Liver (tissue), 9 donors: ENCODE measurements around the gene TSPYL4. TPM values are rescaled to one million over a fixed set of nuclear protein-coding genes. Genes with fewer than 3 reads are reported as not detected.

Experiments
- DNase-seq: peaks from one replicate; pipeline ENCODE4 v3.0.0-alpha.2; 2017; ENCODE audit warnings: low spot score
- H3K27ac ChIP-seq, 2 donors: one replicate each; pipeline ENCODE4 v1.7.0; 2013; ENCODE audit warnings: inconsistent platforms in 2 of 2, low read length in 2 of 2, control low read depth in 1 of 2, low read depth in 1 of 2, mild to moderate bottlenecking in 1 of 2
- H3K27me3 ChIP-seq, 4 donors: one replicate each; pipeline versions ENCODE4 v1.6.1 to v1.7.0; 2013; ENCODE audit warnings: low read length in 3 of 4, inconsistent platforms in 1 of 4, mild to moderate bottlenecking in 1 of 4, moderate library complexity in 1 of 4; ENCODE audit not compliant: control insufficient read depth in 4 of 4, insufficient read depth in 4 of 4
- H3K36me3 ChIP-seq, 4 donors: one replicate each; pipeline versions ENCODE4 v1.6.1 to v1.7.0; 2013; ENCODE audit warnings: low read length in 3 of 4, mild to moderate bottlenecking in 3 of 4, low read depth in 1 of 4, moderate library complexity in 1 of 4; ENCODE audit not compliant: control insufficient read depth in 4 of 4, insufficient read depth in 3 of 4
- H3K4me1 ChIP-seq, 4 donors: one replicate each; pipeline versions ENCODE4 v1.6.1 to v1.7.0; 2013; ENCODE audit warnings: low read length in 3 of 4, mild to moderate bottlenecking in 3 of 4, moderate library complexity in 1 of 4; ENCODE audit not compliant: control insufficient read depth in 4 of 4, insufficient read depth in 4 of 4
- H3K4me3 ChIP-seq, 3 donors: one replicate each; pipeline versions ENCODE4 v1.6.1 to v1.7.0; 2013; ENCODE audit warnings: low read length in 3 of 3, control low read depth in 1 of 3, low read depth in 1 of 3, mild to moderate bottlenecking in 1 of 3
- H3K9ac ChIP-seq, 2 donors: one replicate each; pipeline ENCODE4 v1.7.0; 2013; ENCODE audit warnings: low read length in 2 of 2, mild to moderate bottlenecking in 2 of 2, moderate library complexity in 2 of 2, control low read depth in 1 of 2, low read depth in 1 of 2
- H3K9me3 ChIP-seq, 4 donors: one replicate each; pipeline versions ENCODE4 v1.6.1 to v1.7.0; 2013; ENCODE audit warnings: low read length in 3 of 4; ENCODE audit not compliant: control insufficient read depth in 4 of 4
- EGR1 ChIP-seq, 2 donors: IDR thresholded peaks; 2 replicates each; pipeline ENCODE4 v1.6.1; 2016 to 2018; ENCODE audit warnings: antibody characterized with exemption in 2 of 2, low read depth in 2 of 2
- FOXA1 ChIP-seq: IDR thresholded peaks from 2 replicates; pipeline ENCODE4 v1.6.1; 2016; ENCODE audit warnings: antibody characterized with exemption
- FOXA2 ChIP-seq: IDR thresholded peaks from 2 replicates; pipeline ENCODE4 v1.6.1; 2016; ENCODE audit warnings: antibody characterized with exemption
- GABPA ChIP-seq, 2 donors: IDR thresholded peaks in 1 of 2; conservative IDR thresholded peaks in 1 of 2; 2 replicates each; pipeline ENCODE4 v1.6.1; 2016; ENCODE audit warnings: antibody characterized with exemption in 2 of 2, mild to moderate bottlenecking in 1 of 2, moderate library complexity in 1 of 2
- HNF4A ChIP-seq, 2 donors: conservative IDR thresholded peaks; 2 replicates each; pipeline ENCODE4 v1.6.1; 2016; ENCODE audit warnings: antibody characterized with exemption in 2 of 2, mild to moderate bottlenecking in 2 of 2
- HNF4G ChIP-seq: IDR thresholded peaks from 2 replicates; pipeline ENCODE4 v1.6.1; 2016; ENCODE audit warnings: antibody characterized with exemption
- JUND ChIP-seq, 2 donors: IDR thresholded peaks; 2 replicates each; pipeline ENCODE4 v1.6.1; 2016; ENCODE audit warnings: antibody characterized with exemption in 2 of 2
- NR2F2 ChIP-seq: IDR thresholded peaks from 2 replicates; pipeline ENCODE4 v1.6.1; 2016; ENCODE audit warnings: antibody characterized with exemption
- RAD21 ChIP-seq, 2 donors: IDR thresholded peaks; 2 replicates each; pipeline ENCODE4 v1.6.1; 2016; ENCODE audit warnings: antibody characterized with exemption in 2 of 2, mild to moderate bottlenecking in 2 of 2
- RXRA ChIP-seq, 2 donors: IDR thresholded peaks; 2 replicates each; pipeline ENCODE4 v1.6.1; 2017 to 2018; ENCODE audit warnings: antibody characterized with exemption in 2 of 2, mild to moderate bottlenecking in 1 of 2
- SP1 ChIP-seq: IDR thresholded peaks from 2 replicates; pipeline ENCODE4 v1.6.1; 2018; ENCODE audit warnings: antibody characterized with exemption, mild to moderate bottlenecking
- TAF1 ChIP-seq: conservative IDR thresholded peaks from 2 replicates; pipeline ENCODE4 v1.6.1; 2016; ENCODE audit warnings: antibody characterized with exemption, mild to moderate bottlenecking
- YY1 ChIP-seq: IDR thresholded peaks from 2 replicates; pipeline ENCODE4 v1.6.1; 2016; ENCODE audit warnings: antibody characterized with exemption, mild to moderate bottlenecking
- WGBS: extraction: QIAGEN DNeasy Blood & Tissue Kit; methylation state at CpG from one replicate; pipeline ENCODE4 v1.1.7; 2013; 5-methylcytosine and 5-hydroxymethylcytosine counted together
- polyA plus RNA-seq, 2 donors: library from polyadenylated mRNA; stranded (reverse) in 1 of 2; unstranded in 1 of 2; fragments of 200-250 nt in 1 of 2; fragments of >200 nt in 1 of 2; fragmentation: Nextera tagmentation in 1 of 2; extraction: Ambion mirVana in 1 of 2; gene quantifications; one replicate each; pipeline versions ENCODE4 v1.2.1 to v1.2.3, GENCODE V29; 2013 to 2015
- total RNA-seq, 2 donors: library from RNA; depleted of rRNA; stranded (reverse); fragments of >200 nt; gene quantifications; one replicate each; pipeline ENCODE4 v1.2.3, GENCODE V29; 2014
- TF ChIP-seq, protein P1 (sequence below): fragments of 150-350 bp; IDR thresholded peaks from 2 replicates; pipeline ENCODE4 v1.5.1; 2017; ENCODE audit warnings: improper control_type of control experiment, low read depth, low read length; ENCODE audit not compliant: missing input control
- TF ChIP-seq, protein P2 (sequence below): IDR thresholded peaks from 2 replicates; pipeline ENCODE4 v1.6.1; 2016; ENCODE audit warnings: antibody characterized with exemption
- TF ChIP-seq, protein P3 (sequence below): IDR thresholded peaks from 2 replicates; pipeline ENCODE4 v1.6.1; 2016; ENCODE audit warnings: antibody characterized with exemption
- TF ChIP-seq, protein P4 (sequence below): IDR thresholded peaks from 2 replicates; pipeline ENCODE4 v1.6.1; 2016; ENCODE audit warnings: antibody characterized with exemption, mild to moderate bottlenecking
- TF ChIP-seq, protein P5 (sequence below): IDR thresholded peaks from 2 replicates; pipeline ENCODE4 v1.6.1; 2016; ENCODE audit warnings: antibody characterized with exemption
- donor health status: healthy.
- donor health status: healthy.
- donor health status: healthy.
- donor health status: healthy.
- donor health status: healthy.

TSPYL4 gene
- total and polyA plus RNA-seq, 4 donors, result 3.6 to 7.4 (median 3.8) TPM

DNA sequence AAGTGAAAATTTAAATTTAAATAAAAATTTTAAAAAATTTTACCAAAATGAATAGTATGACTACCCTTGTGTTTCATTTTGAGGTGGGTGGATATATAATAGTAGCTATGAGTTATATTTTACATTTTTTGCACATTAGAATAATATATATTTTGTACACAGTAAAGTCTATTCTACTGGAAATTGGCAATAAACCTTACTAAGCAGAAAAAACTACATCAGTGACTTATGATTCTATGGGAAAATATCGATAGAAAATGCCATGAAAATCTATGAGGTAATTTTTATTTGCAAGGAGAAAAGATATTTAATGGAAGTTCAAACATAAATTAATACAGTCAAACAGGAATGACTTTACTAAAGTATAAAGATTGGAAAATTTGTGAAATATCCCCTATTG is 2.8 kb upstream of the TSPYL4 start:
- Histone ChIP-seq H3K4me3 (no peak overlapping the region), H3K9me3 (no peaks in the 10 kb centered on the region), H3K27ac (no peak overlapping the region), H3K27me3 (no peaks in the 10 kb centered on the region), H3K36me3 (peaks cover 0 to 3% (median 0%) of the 10 kb centered on the region in 4 donors), H3K9ac (no peak overlapping the region), H3K4me1 (peaks cover 6 to 35% (median 27%) of the 10 kb centered on the region in 4 donors)
- no peak for DNase-seq
- TF ChIP-seq, protein P1, sequence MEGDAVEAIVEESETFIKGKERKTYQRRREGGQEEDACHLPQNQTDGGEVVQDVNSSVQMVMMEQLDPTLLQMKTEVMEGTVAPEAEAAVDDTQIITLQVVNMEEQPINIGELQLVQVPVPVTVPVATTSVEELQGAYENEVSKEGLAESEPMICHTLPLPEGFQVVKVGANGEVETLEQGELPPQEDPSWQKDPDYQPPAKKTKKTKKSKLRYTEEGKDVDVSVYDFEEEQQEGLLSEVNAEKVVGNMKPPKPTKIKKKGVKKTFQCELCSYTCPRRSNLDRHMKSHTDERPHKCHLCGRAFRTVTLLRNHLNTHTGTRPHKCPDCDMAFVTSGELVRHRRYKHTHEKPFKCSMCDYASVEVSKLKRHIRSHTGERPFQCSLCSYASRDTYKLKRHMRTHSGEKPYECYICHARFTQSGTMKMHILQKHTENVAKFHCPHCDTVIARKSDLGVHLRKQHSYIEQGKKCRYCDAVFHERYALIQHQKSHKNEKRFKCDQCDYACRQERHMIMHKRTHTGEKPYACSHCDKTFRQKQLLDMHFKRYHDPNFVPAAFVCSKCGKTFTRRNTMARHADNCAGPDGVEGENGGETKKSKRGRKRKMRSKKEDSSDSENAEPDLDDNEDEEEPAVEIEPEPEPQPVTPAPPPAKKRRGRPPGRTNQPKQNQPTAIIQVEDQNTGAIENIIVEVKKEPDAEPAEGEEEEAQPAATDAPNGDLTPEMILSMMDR, result no peak
- TF ChIP-seq HNF4G, result no peak
- TF ChIP-seq, protein P2, sequence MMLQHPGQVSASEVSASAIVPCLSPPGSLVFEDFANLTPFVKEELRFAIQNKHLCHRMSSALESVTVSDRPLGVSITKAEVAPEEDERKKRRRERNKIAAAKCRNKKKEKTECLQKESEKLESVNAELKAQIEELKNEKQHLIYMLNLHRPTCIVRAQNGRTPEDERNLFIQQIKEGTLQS, result no peak
- TF ChIP-seq RAD21 (IDR thresholded peaks at IDR 0.05), result no peak
- no peak for TF ChIP-seq EGR1 (IDR thresholded peaks at IDR 0.05; ENCODE audit: low read depth in 2 of 2)
- TF ChIP-seq, protein P3, sequence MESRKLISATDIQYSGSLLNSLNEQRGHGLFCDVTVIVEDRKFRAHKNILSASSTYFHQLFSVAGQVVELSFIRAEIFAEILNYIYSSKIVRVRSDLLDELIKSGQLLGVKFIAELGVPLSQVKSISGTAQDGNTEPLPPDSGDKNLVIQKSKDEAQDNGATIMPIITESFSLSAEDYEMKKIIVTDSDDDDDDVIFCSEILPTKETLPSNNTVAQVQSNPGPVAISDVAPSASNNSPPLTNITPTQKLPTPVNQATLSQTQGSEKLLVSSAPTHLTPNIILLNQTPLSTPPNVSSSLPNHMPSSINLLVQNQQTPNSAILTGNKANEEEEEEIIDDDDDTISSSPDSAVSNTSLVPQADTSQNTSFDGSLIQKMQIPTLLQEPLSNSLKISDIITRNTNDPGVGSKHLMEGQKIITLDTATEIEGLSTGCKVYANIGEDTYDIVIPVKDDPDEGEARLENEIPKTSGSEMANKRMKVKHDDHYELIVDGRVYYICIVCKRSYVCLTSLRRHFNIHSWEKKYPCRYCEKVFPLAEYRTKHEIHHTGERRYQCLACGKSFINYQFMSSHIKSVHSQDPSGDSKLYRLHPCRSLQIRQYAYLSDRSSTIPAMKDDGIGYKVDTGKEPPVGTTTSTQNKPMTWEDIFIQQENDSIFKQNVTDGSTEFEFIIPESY, result no peak
- TF ChIP-seq, protein P4, sequence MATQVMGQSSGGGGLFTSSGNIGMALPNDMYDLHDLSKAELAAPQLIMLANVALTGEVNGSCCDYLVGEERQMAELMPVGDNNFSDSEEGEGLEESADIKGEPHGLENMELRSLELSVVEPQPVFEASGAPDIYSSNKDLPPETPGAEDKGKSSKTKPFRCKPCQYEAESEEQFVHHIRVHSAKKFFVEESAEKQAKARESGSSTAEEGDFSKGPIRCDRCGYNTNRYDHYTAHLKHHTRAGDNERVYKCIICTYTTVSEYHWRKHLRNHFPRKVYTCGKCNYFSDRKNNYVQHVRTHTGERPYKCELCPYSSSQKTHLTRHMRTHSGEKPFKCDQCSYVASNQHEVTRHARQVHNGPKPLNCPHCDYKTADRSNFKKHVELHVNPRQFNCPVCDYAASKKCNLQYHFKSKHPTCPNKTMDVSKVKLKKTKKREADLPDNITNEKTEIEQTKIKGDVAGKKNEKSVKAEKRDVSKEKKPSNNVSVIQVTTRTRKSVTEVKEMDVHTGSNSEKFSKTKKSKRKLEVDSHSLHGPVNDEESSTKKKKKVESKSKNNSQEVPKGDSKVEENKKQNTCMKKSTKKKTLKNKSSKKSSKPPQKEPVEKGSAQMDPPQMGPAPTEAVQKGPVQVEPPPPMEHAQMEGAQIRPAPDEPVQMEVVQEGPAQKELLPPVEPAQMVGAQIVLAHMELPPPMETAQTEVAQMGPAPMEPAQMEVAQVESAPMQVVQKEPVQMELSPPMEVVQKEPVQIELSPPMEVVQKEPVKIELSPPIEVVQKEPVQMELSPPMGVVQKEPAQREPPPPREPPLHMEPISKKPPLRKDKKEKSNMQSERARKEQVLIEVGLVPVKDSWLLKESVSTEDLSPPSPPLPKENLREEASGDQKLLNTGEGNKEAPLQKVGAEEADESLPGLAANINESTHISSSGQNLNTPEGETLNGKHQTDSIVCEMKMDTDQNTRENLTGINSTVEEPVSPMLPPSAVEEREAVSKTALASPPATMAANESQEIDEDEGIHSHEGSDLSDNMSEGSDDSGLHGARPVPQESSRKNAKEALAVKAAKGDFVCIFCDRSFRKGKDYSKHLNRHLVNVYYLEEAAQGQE, result no peak
- no peak for TF ChIP-seq NR2F2
- no peak for TF ChIP-seq YY1
- TF ChIP-seq SP1, result no peak
- no peak for TF ChIP-seq HNF4A (conservative IDR thresholded peaks at IDR 0.05)
- no peak for TF ChIP-seq FOXA2
- no peak for TF ChIP-seq FOXA1
- TF ChIP-seq, protein P5, sequence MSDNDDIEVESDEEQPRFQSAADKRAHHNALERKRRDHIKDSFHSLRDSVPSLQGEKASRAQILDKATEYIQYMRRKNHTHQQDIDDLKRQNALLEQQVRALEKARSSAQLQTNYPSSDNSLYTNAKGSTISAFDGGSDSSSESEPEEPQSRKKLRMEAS, result no peak
- TF ChIP-seq GABPA (IDR thresholded peaks at IDR 0.05 in 1 of 2, conservative IDR thresholded peaks at IDR 0.05 in 1 of 2), result no peak
- no peak for TF ChIP-seq JUND (IDR thresholded peaks at IDR 0.05)
- no peak for TF ChIP-seq RXRA (IDR thresholded peaks at IDR 0.05)
- no peak for TF ChIP-seq TAF1
- 99% methylated on average over 1 of the region's 1 CpG for WGBS
